Stimulated activated CD8-positive, alpha-beta memory T cell treated with anti-CD3 and anti-CD28 coated beads, Interleukin-7, amount 100 ng/mL, for 48 hours (primary cell): ENCODE results near the gene MAGI2.

Source experiments
- DNase-seq, 2 donors: peaks; one replicate each; pipeline ENCODE4 v3.0.0-alpha.2; 2020; ENCODE audit warnings: low read depth in 1 of 2; ENCODE audit errors: extremely low read depth in 1 of 2

MAGI2 gene

GRCh38 chr7:78134256-78134655 lies 1319.2 kb downstream of the MAGI2 start:
- no peak for DNase-seq

GRCh38 chr7:78130446-78131215 lies 1322.8 kb downstream of the MAGI2 start:
- DNase-seq, result no peak

- DNase-seq, result no peak
Observed at GRCh38 chr7:78129865-78130264, 1323.6 kb downstream of the MAGI2 start.

- no peak for DNase-seq
Observed at GRCh38 chr7:78127009-78127408, 1326.5 kb downstream of the MAGI2 start.

GRCh38 chr7:78125884-78126283 lies 1327.6 kb downstream of the MAGI2 start:
- DNase-seq, result no peak

GRCh38 chr7:78124216-78124615 lies 1329.3 kb downstream of the MAGI2 start:
- no peak for DNase-seq

- DNase-seq, result no peak
Observed at GRCh38 chr7:78121888-78122287, 1331.6 kb downstream of the MAGI2 start.

- DNase-seq, result no peak
Observed at GRCh38 chr7:78118470-78118869, 1335.0 kb downstream of the MAGI2 start.

GRCh38 chr7:78115876-78116275 lies 1337.6 kb downstream of the MAGI2 start:
- DNase-seq, result no peak

GRCh38 chr7:78114993-78115392 lies 1338.5 kb downstream of the MAGI2 start:
- DNase-seq, result no peak

GRCh38 chr7:78112488-78112887 lies 1341.0 kb downstream of the MAGI2 start:
- DNase-seq, result no peak

- DNase-seq, result no peak
Observed at GRCh38 chr7:78111386-78111785, 1342.1 kb downstream of the MAGI2 start.

- DNase-seq, result no peak
Observed at GRCh38 chr7:78103475-78103874, 1350.0 kb downstream of the MAGI2 start.

GRCh38 chr7:78101076-78101475 lies 1352.4 kb downstream of the MAGI2 start:
- no peak for DNase-seq

GRCh38 chr7:78099715-78100394 lies 1353.6 kb downstream of the MAGI2 start:
- no peak for DNase-seq

GRCh38 chr7:78095549-78095948 lies 1357.9 kb downstream of the MAGI2 start:
- DNase-seq, result no peak

- DNase-seq, result no peak
Observed at GRCh38 chr7:78092331-78092730, 1361.1 kb downstream of the MAGI2 start.

- no peak for DNase-seq
Observed at GRCh38 chr7:78090616-78091015, 1362.9 kb downstream of the MAGI2 start.

- no peak for DNase-seq
Observed at GRCh38 chr7:78083476-78084120, 1369.9 kb downstream of the MAGI2 start.

GRCh38 chr7:78082556-78082955 lies 1370.9 kb downstream of the MAGI2 start:
- no peak for DNase-seq

GRCh38 chr7:78081888-78082287 lies 1371.6 kb downstream of the MAGI2 start:
- DNase-seq, result no peak

GRCh38 chr7:78081344-78081743 lies 1372.1 kb downstream of the MAGI2 start:
- DNase-seq, result no peak
